GM21381 (cell line): ENCODE measurements around the gene XRRA1.
"Not testable (repeated sequence)": the region's sequence is repeated elsewhere in the genome, so short reads cannot be mapped to it uniquely, and the experiment has no call there.

ENCODE experiments used
- ATAC-seq: cut with Tn5 transposase; IDR thresholded peaks from one replicate; pipeline ENCODE4 v1.9.1; 2021; ENCODE audit warnings: mild to moderate bottlenecking, moderate library complexity; ENCODE audit not compliant: unreplicated experiment

XRRA1 gene

GRCh38 chr11:74839446-74839845 is 109.4 kb downstream of the XRRA1 start:
- no peak for ATAC-seq

- ATAC-seq: no peak
These were observed 110.7 kb downstream of the XRRA1 start for GRCh38 chr11:74838188-74838587.

DNA sequence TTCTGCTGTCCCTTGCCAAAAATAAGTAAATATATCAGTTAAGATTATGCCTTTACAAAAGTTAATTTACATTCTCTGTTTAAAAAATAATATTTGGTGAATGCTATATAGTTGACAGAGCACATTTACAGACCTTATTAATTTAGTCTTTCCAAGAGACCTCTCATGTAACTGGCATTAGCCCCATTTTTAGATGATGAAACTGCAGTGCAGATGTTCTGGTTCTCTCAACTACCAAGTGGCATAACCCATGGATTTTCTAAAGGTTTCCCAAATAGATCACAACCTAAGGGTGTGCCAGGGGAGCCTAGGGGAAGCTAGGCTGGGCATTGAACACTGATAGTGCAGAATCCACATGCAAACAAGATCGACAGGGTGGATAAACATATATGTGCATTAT is 111.7 kb downstream of the XRRA1 start:
- no peak for ATAC-seq

GRCh38 chr11:74826901-74827300 is 122.0 kb downstream of the XRRA1 start:
- no peak for ATAC-seq

- not testable (repeated sequence) for ATAC-seq
These were observed 123.3 kb downstream of the XRRA1 start for GRCh38 chr11:74825596-74825995.

DNA sequence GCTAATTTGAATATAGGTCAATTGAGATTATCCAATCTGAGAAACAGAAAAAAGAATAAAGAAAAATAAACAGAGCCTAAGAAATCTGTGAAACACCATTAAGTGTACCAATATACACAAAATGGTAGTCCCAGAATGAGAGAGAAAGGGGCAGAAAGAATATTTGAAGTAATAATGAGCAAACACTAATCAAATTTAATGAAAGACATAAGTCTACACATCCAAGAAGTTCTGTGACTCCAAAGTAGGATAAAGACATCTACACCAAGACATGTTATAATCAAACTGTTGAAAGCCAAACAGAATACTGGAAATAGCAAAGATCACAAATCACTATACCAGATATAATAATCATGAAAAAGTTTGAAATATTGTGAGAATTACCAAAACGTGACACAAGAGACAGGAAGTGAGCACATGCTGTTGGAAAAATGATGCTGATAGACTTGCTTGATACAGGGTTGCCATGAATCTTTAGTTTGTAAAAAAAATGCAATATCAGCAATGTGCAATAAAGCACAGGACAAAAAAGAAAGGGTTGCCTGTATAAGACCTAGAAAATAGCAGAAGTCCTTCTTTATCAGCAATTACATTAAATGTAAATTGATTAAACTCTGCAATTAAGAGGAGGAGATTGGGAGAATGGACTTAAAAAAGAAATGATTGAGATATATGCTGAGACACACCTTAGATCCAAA is 124.5 kb downstream of the XRRA1 start:
- ATAC-seq: no peak

DNA sequence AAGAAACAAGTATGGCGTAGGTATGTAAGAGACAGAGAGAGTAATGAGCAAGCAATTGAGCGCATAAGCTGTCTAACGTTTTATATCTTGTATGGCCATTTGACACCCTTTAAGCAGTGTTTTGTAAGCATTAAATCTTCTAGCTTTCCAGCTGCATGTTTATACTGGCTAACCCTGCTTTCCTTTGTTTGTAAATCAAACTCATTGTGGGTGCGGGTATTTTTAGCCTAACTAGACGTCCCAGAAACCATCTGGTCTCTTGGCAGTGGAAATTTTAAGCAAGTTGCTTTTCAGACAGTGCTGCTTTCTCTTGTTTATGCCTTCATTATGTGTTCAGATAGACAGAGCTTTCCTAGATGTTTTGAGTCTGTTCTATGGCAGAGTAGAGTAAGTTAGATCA is 126.7 kb downstream of the XRRA1 start:
- ATAC-seq: no peak

- ATAC-seq: no peak
These were observed 128.1 kb downstream of the XRRA1 start for GRCh38 chr11:74820763-74821162.

DNA sequence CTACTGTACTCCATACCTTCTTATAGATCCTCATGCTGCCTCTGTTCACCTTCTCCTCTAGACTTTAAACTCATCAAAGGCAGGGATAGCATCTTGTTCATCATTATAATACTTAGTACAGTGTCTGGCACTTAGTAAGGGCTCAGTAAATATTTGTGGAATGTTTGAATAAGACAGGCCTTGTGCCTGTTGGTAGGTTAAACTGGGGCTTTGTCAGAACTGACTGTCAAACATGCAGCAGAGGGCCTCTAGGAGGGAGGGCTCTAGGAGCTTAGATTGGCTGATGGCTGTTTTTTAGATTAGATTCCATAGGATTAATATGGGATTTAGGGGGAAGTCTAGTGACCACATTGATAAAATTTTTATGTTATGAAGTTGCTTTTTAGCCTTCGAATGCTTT is 129.5 kb downstream of the XRRA1 start:
- no peak for ATAC-seq

DNA sequence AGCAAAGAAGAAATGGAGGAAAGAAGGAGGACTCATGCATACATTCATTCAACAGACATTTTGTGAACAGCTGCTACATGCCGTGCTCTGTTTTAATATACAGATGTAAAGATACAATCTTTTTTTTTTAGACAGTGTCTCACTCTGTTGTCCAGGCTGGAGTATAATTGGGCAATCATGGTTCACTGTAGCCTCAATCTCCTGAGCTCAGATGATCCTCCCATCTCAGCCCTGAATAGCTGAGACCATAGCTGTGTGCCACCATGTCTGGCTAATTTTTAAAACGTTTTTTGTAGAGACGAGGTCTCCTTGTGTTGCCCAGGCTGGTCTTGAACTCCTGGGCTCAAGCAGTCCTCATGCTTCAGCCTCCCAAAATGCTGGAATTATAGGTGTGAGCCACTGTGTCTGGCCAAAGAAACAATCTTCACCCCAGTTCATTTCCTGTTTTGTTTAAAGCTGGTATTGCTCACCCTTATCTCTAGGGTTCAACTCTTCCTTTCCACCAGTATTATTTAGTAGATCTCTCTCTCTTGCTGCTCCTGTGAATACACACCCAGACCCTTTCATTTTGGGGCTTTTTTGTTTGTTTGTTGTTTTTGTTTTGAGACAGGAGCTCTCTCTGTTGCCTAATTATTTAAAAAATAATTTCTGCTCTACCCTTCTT is 130.5 kb downstream of the XRRA1 start:
- no peak for ATAC-seq

DNA sequence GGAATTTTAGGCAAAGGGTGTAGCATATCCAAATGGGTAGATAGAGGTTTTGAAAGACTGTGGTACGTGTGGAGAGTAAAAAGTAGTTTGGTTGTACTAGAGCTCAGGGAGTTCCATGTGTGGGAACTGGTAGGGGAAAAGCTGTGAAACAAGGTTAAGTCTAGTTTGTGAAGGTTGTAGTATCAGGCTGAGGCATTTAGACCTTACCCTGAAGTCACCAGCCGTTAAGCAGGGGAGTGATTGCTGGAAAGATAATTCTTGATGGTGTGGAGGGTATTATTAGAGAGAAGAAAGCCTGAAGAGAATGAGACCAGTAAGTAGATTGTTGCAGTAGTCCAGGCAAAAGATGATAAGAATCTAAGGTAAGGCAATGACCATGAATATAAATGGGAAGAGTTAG is 132.2 kb downstream of the XRRA1 start:
- no peak for ATAC-seq

- ATAC-seq: no peak
These were observed 132.9 kb downstream of the XRRA1 start for GRCh38 chr11:74815966-74816365.

GRCh38 chr11:74809801-74810200 is 139.1 kb downstream of the XRRA1 start:
- no peak for ATAC-seq

- ATAC-seq: no peak
These were observed 142.6 kb downstream of the XRRA1 start for GRCh38 chr11:74806267-74806666.

DNA sequence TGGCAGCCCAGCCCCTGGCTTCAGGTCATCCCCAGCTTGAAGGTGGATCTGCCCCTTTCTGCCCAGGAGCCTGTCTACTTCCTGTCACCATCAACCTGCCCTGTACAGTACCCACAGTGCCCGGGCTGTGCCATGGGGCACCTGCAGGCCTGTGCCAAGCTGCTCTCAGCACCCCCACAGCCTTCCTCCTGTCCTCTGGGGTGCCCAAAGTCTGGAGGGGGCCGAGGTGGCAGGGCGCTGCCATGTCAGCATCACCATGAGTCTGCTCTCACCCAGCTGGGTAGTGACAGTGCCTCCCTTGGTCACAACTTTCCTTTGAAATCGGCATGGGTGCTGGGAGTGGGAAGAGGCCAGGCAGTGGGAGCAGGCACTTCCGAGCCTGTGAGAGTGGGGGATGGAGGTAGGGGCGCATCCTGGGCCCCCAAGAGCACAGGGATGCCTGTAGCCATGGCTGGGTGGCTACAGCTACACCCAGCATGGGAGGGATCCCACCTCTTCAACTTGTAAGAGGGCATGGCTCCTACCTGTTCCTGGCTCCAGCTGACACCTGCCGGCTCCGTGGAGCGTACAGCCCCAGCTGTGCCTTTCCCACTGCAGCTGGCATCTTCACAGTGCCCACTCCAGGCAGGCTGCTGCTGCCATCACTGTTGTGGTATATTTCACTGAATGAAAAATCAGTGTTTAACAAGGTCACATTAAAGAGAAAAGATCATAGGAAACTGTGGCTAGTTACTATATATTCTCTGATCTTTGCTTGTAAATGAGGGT is 157.4 kb downstream of the XRRA1 start:
- ATAC-seq: no peak
